ENCODE data around the gene IRF4.

IRF4 gene

DNA sequence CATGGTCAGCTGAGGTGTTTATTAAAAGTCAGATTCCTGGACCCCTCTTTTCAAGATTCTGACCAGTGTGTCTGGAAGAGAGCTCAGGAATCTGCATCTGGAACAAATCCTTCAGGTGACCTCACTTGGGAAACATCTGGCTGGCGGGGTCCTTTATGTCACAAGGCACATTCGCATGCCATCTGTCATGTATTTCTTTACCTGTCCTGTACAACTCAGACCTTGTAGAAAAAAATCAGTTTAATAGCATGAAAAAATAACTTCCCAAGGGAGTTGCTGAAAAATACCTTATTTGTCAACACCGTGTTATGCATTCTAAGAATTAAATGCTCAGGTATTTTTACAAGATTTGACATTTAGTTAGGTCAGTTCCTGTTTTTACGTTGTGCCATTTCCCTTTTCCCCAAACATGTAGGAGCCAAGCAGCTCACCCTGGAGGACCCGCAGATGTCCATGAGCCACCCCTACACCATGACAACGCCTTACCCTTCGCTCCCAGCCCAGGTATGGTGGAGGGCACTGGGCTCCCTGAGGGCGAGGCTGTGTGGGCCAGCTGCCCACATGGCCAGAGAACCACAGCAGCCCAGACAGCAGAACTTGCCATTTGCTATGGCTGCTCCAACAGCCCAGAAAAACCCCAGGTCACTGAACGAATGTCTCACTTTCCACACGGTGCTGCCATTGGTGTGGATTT is 4.0 kb downstream of the IRF4 start:
- Histone ChIP-seq H3K36me3 (ENCODE audit: control insufficient read depth in 2 of 2, insufficient read depth in 1 of 2, low read length in 2 of 2) (no peaks in the 10 kb centered on the region), H3K4me1 (ENCODE audit: control insufficient read depth, insufficient read depth, low read length) (no peaks in the 10 kb centered on the region; the same call in 1 of the 2 replicates), H3K27ac (ENCODE audit: extremely low read depth, low read depth, low read length) (no peak overlapping the region), H3K9me3 (ENCODE audit: control insufficient read depth, insufficient read depth, low read depth, low read length) (no peaks in the 10 kb centered on the region), H3K4me3 (ENCODE audit: low read depth, low read length) (no peak overlapping the region)
- ChIA-PET CTCF (interaction anchor here (0.6 to 1.5 kb wide), 2 partner anchors 12 to 18 kb away, joined by 3 read pairs; no protein-coding TSS in a partner anchor), POLR2A (no interaction called here)
- TF ChIP-seq IKZF3 (tag by site-specific recombination; IDR thresholded peaks at IDR 0.05) (no peak), ZBTB20 (tag by site-specific recombination; IDR thresholded peaks at IDR 0.05) (peak; percentile 59; the same call in 1 of the 2 replicates)

- H3K4me3 ChIP-seq (ENCODE audit: low read depth, low read length), result no peak overlapping the region
- no peak for TF ChIP-seq ELK4 (IDR thresholded peaks at IDR 0.05; ENCODE audit: borderline replicate concordance, low read depth, low read length)
- TF ChIP-seq EGR2 (tag by site-specific recombination; IDR thresholded peaks at IDR 0.05; ENCODE audit: low read depth), result no peak
- TF ChIP-seq ZBTB49 (tag by site-specific recombination; IDR thresholded peaks at IDR 0.05; ENCODE audit: low read depth), result no peak
- TF ChIP-seq ZBTB17 (tag by site-specific recombination; IDR thresholded peaks at IDR 0.05), result no peak
- no peak for TF ChIP-seq ZNF629 (tag by site-specific recombination; IDR thresholded peaks at IDR 0.05)
- TF ChIP-seq, protein P1, sequence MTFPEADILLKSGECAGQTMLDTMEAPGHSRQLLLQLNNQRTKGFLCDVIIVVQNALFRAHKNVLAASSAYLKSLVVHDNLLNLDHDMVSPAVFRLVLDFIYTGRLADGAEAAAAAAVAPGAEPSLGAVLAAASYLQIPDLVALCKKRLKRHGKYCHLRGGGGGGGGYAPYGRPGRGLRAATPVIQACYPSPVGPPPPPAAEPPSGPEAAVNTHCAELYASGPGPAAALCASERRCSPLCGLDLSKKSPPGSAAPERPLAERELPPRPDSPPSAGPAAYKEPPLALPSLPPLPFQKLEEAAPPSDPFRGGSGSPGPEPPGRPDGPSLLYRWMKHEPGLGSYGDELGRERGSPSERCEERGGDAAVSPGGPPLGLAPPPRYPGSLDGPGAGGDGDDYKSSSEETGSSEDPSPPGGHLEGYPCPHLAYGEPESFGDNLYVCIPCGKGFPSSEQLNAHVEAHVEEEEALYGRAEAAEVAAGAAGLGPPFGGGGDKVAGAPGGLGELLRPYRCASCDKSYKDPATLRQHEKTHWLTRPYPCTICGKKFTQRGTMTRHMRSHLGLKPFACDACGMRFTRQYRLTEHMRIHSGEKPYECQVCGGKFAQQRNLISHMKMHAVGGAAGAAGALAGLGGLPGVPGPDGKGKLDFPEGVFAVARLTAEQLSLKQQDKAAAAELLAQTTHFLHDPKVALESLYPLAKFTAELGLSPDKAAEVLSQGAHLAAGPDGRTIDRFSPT (tag by site-specific recombination; IDR thresholded peaks at IDR 0.05), result no peak
- TF ChIP-seq, protein P2, sequence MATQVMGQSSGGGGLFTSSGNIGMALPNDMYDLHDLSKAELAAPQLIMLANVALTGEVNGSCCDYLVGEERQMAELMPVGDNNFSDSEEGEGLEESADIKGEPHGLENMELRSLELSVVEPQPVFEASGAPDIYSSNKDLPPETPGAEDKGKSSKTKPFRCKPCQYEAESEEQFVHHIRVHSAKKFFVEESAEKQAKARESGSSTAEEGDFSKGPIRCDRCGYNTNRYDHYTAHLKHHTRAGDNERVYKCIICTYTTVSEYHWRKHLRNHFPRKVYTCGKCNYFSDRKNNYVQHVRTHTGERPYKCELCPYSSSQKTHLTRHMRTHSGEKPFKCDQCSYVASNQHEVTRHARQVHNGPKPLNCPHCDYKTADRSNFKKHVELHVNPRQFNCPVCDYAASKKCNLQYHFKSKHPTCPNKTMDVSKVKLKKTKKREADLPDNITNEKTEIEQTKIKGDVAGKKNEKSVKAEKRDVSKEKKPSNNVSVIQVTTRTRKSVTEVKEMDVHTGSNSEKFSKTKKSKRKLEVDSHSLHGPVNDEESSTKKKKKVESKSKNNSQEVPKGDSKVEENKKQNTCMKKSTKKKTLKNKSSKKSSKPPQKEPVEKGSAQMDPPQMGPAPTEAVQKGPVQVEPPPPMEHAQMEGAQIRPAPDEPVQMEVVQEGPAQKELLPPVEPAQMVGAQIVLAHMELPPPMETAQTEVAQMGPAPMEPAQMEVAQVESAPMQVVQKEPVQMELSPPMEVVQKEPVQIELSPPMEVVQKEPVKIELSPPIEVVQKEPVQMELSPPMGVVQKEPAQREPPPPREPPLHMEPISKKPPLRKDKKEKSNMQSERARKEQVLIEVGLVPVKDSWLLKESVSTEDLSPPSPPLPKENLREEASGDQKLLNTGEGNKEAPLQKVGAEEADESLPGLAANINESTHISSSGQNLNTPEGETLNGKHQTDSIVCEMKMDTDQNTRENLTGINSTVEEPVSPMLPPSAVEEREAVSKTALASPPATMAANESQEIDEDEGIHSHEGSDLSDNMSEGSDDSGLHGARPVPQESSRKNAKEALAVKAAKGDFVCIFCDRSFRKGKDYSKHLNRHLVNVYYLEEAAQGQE (tag by site-specific recombination; IDR thresholded peaks at IDR 0.05), result no peak
- TF ChIP-seq ZNF416 (tag by site-specific recombination; IDR thresholded peaks at IDR 0.05), result no peak
- TF ChIP-seq ZNF155 (tag by site-specific recombination; IDR thresholded peaks at IDR 0.05), result no peak
- TF ChIP-seq GLI2 (tag by site-specific recombination; IDR thresholded peaks at IDR 0.05; ENCODE audit: borderline replicate concordance, low read depth), result no peak
- TF ChIP-seq ZNF639 (tag by site-specific recombination; IDR thresholded peaks at IDR 0.05), result no peak
- no peak for TF ChIP-seq ZNF768 (tag by site-specific recombination; IDR thresholded peaks at IDR 0.05)
- TF ChIP-seq ZNF776 (tag by site-specific recombination; IDR thresholded peaks at IDR 0.05; ENCODE audit: borderline replicate concordance), result no peak
- no peak for TF ChIP-seq ZNF518A (tag by site-specific recombination; conservative IDR thresholded peaks at IDR 0.05; ENCODE audit: low read depth)
- TF ChIP-seq ZNF19 (tag by site-specific recombination; IDR thresholded peaks at IDR 0.05; ENCODE audit: low read depth), result no peak
- TF ChIP-seq ZIC2 (tag by site-specific recombination; IDR thresholded peaks at IDR 0.05), result no peak
These were observed 4.6 kb downstream of the IRF4 start for GRCh38 chr6:396126-396520.

More at GRCh38 chr6:396126-396520, 4.6 kb downstream of the IRF4 start:
- ChIA-PET CTCF (no interaction called here), POLR2A (no interaction called here)
- Histone ChIP-seq H3K36me3 (ENCODE audit: control insufficient read depth in 2 of 2, insufficient read depth in 1 of 2, low read length in 2 of 2) (no peaks in the 10 kb centered on the region), H3K9me3 (ENCODE audit: control insufficient read depth, insufficient read depth, low read depth, low read length) (no peaks in the 10 kb centered on the region), H3K4me1 (ENCODE audit: control insufficient read depth, insufficient read depth, low read length) (no peaks in the 10 kb centered on the region; the same call in 1 of the 2 replicates), H3K27ac (ENCODE audit: extremely low read depth, low read depth, low read length) (no peak overlapping the region)
